GM20000 (cell line): ENCODE results near the gene AUP1.

ENCODE experiments used
- DNase-seq: peaks from one replicate; pipeline ENCODE4 v3.0.0; 2012; ENCODE audit warnings: low spot score
- TF ChIP-seq, protein P1 (sequence below): IDR thresholded peaks from 2 replicates; pipeline ENCODE4 v1.5.1; 2012; ENCODE audit warnings: mild to moderate bottlenecking, control low read depth; ENCODE audit errors: extremely low read depth, missing control alignments

Gene AUP1

DNA sequence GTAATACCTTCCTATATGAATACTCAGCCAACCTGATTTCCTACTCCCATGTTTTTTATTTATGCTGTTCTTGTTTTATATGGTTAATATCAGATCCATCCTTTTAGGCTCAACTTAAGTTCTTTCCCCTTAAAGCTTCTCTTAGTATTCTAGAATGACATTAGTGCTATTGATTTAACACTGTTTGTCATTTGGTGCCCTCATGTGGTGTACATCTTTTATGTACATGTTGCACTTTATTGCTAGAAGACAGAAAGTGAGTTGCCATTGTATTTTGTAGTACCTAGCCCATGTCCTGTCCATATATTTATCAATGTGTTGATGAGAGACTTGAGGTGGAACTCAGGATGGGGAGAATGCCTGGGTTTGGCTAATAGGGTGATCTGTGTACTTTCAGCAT is 2.7 kb upstream of the AUP1 start:
- peak; percentile 52 for DNase-seq
- TF ChIP-seq, protein P1, sequence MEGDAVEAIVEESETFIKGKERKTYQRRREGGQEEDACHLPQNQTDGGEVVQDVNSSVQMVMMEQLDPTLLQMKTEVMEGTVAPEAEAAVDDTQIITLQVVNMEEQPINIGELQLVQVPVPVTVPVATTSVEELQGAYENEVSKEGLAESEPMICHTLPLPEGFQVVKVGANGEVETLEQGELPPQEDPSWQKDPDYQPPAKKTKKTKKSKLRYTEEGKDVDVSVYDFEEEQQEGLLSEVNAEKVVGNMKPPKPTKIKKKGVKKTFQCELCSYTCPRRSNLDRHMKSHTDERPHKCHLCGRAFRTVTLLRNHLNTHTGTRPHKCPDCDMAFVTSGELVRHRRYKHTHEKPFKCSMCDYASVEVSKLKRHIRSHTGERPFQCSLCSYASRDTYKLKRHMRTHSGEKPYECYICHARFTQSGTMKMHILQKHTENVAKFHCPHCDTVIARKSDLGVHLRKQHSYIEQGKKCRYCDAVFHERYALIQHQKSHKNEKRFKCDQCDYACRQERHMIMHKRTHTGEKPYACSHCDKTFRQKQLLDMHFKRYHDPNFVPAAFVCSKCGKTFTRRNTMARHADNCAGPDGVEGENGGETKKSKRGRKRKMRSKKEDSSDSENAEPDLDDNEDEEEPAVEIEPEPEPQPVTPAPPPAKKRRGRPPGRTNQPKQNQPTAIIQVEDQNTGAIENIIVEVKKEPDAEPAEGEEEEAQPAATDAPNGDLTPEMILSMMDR, result peak; percentile 25

DNA sequence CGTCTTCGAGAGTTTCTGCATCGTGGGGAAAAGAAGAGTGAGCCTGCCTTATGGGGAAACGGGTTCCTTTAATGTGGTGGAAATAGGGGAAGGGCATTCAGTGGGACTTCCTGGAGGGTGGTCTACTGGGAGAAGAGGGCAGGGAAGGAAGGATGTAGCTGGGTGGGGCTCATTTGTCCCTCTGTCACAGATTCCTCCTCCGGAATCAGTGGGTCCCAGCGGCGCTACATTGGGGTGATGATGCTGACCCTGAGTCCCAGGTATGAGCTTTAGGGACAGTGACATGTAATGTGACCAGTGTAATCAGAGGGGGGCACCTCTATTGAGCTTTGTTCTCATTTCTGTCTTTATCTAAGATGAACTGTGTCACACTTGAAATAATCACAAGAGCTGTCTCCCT is 2.2 kb upstream of the AUP1 start:
- DNase-seq, result no peak
- TF ChIP-seq, protein P1, result no peak

DNA sequence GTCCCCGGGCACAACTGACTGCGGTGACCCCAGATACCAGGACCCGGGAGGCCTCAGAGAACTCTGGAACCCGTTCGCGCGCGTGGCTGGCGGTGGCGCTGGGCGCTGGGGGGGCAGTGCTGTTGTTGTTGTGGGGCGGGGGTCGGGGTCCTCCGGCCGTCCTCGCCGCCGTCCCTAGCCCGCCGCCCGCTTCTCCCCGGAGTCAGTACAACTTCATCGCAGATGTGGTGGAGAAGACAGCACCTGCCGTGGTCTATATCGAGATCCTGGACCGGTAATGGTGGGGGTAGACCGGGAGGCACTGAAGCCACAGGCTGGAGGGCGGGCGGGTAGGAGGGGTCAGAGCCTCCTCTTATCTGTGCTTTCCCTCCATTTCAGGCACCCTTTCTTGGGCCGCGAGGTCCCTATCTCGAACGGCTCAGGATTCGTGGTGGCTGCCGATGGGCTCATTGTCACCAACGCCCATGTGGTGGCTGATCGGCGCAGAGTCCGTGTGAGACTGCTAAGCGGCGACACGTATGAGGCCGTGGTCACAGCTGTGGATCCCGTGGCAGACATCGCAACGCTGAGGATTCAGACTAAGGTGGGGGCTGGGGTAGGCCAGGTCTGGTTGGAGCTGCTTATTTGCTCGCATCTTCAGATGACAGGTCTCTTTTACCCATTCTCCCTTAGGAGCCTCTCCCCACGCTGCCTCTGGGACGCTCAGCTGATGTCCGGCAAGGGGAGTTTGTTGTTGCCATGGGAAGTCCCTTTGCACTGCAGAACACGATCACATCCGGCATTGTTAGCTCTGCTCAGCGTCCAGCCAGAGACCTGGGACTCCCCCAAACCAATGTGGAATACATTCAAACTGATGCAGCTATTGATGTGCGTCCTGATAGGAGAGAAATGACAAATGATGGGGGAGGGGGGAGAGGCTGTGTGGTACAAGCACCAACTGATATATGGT is 1.0 kb upstream of the AUP1 start:
- TF ChIP-seq, protein P1, result no peak

GRCh38 chr2:74528600-74529356 is 728 bp downstream of the AUP1 start:
- peak; percentile 35 for DNase-seq
- TF ChIP-seq, protein P1, result no peak

More for the DNA sequence above, 1.0 kb upstream of the AUP1 start:
- DNase-seq, result peak; percentile 86

DNA sequence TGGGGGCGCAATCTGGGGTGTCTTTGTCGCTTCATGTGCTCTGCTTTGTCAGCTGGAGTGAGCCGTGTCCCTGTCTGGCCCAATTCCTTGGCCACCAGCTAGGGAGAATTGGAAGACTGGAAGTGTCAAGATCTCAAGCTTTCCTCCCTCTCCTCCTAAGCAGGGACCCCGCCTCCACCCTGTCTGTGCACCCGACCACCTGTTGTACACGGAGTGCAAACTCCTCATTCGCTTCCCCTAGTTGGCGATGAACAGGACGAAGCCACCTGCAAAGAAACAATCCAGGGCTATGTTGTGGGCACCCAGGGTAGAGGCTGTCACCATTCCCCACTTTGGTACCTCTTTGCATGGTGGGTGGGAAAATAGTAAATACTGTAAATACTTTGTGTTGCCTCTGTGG is 1.8 kb downstream of the AUP1 start:
- DNase-seq, result no peak
- TF ChIP-seq, protein P1, result no peak

GRCh38 chr2:74526649-74527230 is 2.8 kb downstream of the AUP1 start:
- no peak for DNase-seq
- TF ChIP-seq, protein P1, result no peak
